ENCODE data around the gene SENP2.
"Not testable (repeated sequence)": the region's sequence is repeated elsewhere in the genome, so short reads cannot be mapped to it uniquely, and the experiment has no call there.

The SENP2 gene

DNA sequence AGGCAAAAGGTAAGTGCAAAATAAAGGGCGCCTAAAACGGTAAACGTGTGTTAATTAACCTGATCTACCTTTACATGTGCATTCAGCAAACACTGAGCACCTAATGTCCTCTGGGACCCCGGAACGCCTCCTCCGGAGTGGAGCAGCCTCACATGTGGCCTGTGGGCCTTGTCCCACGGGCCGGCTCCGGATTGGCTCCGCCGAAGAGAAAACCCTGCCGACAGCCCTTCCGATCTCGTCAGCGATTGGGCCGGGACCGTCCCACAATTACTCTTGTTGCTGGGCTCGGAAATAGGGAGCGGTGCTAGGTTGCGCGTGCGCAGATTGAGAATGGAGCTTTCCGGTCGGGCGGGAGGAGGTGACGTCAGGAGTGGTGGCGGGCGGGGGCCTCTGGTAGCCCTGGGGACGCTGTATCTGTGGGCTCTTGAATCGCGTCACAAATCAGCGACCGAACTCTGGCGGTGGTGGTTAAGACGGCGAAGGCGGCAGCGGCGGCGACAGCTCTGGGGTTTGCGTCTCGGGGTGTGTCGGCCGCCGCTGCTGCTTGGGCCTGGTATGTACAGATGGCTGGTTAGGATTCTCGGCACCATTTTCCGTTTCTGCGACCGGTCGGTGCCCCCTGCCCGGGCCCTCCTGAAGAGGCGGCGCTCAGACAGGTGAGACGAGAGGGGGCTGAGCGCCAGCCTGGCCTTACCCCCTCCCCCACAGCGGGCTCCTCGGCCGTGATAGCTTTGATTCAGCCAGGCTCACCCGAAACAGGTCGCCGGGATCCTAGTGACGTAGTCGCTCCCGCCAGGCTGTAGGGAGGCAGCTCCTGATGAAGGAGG is at the start of gene SENP2:
TSS of gene SENP2 (plus strand) at position 437 of the 827 bp plus-strand sequence. CDS start at position 556, 119 bp downstream.
- peak; percentile 98 for DNase-seq

DNA sequence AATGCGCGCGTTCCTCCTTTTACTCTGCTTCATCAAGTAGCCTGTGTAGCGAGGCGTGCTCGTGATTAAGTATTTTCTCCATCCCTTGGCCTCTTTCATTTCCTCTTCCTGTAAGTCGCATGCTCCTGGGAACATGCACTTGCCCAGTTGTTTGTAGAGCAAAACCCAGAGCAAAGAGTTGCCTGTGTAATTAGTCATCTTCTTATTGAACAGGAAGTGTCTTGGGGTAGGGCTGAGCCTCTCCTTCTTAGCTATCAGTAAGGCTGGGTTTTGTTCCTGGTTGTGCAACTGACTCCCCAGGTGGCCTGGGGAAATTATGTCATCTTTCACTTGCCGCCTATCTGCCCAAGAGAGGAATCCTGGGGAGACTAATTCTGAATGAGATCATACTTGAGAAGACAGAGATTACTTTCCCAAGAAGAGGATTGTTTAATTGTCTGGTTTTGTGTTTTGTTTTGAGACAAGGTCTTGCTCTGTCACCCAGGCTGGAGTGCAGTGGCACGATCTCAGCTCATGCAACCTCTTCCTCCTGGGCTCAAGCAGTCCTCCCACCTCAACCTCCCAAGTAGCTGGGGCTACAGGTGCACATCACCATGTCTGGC is 48.6 kb upstream of the SENP2 start:
- no peak for DNase-seq

DNA sequence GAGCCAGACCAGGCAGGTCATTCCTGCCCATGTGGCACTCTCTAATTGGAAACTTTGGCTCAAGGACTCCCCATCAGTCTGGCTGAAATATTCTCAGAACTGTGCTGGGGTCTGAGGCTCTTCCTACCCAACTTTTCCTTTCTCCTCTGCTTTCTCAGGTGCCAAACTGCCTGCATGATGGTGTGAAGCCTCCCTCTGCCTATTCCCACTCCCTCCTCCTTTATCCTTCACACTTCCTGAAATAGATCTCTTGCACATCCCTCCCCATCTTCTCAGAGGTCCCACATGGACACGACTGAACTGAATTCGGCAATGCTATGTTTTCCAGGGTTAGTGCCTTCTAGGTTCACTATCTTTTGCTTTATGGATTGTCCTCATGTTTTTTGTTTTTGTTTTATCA is 46.2 kb upstream of the SENP2 start:
- no peak for DNase-seq

DNA sequence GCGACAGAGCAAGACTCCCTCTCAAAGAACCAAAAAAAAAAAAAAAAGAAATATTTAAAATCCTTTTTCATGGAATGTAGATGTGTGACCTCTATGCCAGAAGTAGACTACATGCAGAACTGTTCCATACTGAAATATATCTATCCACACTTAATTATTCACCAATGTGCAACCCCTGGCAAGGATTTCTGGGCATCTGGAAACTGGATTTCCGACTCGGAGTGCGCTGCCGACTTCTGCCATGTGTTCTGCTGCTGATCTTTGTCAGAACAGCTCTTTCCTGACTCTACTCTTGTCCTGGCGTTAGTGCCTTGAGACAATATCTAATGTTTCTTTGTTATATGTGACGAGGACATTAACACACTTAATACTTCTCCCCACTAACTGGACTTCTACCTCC is 45.4 kb upstream of the SENP2 start:
- no peak for DNase-seq

DNA sequence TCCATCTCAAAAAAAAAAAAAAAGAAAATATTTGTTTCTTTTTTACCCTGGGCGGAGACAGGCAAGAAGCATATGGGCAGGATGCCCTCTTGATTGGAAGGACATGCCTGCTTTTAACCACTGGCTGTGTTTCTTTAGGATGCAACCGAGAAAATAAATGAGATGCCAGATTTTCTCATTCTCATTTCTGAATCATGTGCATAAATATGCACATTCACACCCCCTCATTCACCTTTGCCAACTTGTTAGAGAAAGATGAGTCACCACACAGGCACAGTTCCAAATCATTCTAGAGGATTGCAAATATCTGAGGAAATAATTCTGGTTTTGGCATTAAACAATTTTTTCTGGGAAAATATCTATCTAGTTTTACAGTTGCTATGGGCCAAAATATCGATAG is 37.0 kb upstream of the SENP2 start:
- no peak for DNase-seq

DNA sequence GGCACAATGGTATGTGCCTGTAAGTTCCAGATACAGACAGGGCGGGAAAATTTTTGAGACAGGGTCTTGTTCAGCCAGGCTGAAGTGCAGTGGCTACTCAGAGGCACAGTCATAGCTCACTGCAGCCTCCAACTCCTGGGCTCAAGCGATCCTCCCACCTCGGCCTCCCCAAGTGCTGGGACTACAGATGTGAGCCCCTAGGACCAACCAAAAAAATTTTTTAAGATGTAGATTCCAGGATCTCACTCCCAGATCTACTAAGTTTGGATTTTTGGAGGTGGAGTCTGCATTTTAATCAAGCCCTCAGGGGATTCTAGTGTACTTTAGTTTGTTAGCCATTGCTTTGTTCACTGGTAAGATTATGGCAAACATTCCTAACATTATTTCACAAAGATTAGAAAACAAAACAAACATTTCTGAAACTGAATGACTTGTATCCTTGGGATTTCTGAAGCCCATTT is 36.4 kb upstream of the SENP2 start:
- DNase-seq = no peak

DNA sequence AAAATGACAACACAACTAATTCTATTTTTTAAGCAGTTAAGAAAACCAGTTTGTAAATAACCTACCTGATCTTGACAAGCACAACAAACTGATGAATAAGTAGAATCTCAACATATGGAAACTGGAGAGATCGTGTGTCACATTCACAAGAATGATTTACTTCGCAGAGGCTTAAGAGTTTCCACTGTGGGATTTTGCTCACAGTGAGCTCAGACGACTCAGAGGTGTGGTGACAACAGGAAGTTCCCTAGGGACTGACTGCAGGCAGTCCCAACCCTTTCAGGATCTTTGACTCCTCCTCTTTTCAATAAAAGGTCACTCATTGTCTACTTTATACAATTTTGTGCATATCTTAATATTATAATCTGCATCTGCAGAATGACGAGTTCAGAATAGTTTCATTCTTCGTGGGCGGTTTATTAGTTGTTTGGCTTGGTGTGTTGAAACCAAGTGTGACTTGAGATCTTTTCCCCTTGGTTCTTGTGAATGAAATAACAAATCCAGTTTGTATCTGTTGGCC is 33.7 kb upstream of the SENP2 start, which contains the start of gene LIPH:
TSS of gene LIPH (minus strand) at position 231 of the 520 bp plus-strand sequence. CDS start at position 114, 117 bp downstream.
- no peak for DNase-seq

DNA sequence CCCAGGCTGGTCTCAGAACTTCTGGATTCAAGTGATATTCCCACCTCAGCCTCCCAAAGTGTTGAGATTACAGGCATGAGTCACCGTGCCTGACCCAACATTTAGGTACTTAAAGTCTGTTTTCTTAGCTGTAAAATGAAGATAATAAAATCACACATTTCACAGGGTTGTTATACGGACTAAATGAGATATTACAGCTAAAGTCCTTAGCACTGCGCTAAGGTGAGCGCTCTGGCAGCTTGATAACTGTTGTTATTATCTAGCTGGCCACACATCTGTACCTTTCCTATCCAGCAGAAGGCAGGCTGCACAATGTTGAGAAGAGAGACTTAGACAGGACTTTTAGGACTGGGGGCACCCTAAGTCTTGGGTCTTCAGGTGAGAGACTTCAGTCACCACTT is 31.0 kb upstream of the SENP2 start:
- DNase-seq = no peak

DNA sequence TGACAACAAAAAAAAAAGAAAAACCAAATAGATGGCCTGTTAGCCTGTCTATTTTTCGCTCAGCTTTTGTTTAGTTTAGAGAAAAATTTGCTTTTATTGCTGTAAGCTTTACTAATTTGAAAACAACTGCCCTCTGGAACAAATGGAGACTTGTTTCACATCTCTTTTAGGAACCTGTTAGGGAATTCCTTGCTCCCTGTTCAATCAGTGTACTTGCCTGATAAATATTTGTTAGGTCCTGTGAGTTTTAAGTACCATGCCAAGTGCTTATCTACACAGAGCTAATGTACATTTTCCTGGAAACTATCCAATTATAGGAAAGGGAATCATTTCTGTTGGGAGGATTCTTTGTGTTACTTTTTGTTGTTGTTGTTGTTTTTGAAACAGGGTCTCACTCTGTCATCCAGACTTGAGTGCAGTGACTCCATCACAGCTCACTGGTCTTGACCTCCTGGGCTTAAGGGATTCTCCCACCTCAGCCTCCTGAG is 30.2 kb upstream of the SENP2 start:
- no peak for DNase-seq

DNA sequence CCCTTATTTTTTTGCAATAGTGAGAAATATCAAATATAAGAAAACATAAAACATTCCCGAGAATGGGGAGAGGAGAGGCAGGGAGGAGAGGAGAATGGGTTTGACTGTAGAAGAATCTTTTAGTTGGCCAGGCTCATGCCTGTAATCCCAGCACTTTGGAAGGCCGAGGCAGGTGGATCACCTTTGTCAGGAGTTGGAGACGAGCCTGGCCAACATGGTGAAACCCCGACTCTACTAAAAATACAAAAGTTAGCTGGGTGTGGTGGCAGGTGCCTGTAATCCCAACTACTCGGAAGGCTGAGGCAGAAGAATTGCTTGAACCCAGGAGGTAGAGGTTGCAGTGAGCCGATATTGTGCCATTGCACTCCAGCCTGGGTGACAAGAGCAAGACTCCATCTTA is 29.5 kb upstream of the SENP2 start:
- DNase-seq = not testable (repeated sequence)

DNA sequence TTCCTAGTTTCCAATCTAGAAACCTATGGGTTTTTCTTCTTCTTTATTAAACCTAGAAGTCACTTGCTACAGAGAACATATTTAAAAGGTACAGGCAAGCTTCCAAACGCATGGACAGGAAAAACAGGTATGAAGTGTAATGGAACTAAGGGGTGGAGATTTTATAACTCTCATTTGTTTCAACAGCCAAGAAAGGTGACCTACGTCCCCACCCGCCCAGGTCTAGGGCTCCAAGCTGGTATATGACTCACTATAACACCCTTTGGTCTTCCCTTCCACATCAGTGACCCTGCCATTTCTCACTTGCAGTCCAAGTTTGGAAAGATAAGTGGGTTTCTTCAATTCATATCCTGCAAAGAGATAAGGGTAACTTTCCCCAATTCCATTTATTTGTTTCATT is 27.7 kb upstream of the SENP2 start:
- DNase-seq = no peak

DNA sequence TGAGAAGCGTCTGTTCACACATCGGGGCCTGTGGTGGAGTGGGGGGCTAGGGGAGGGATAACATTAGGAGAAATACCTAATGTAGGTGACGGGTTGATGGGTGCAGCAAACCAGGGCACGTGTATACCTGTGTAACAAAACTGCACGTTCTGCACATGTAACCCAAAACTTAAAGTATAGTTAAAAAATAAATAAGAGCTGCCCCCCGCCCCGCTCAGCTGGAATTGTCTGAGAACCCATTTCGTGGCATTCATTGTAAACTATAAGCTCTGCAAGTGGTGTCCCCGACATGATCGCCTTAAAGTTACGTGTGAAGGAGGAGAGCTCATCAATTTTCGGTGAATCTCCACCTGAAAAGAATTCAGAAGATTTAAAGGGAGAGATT is 26.4 kb upstream of the SENP2 start:
- no peak for DNase-seq

DNA sequence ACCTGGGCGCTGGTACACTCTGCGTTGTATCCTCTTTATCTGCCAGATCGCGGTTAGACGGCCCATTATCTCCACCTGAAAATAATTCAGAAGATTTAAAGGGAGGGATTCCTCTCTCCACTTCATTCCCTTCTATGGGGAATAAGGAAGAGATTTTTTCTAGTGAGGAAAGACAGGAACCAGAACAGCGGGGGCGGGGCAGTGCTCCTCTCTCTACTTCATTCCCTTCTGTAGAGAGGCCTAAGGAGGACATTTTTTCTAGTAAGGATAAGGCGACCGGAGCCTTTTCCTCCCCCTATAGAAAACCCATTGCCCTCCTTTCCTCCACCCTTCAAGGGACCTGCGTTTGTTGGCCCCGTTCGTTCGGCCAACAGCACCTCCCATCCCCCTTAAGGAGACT is 25.4 kb upstream of the SENP2 start:
- no peak for DNase-seq

DNA sequence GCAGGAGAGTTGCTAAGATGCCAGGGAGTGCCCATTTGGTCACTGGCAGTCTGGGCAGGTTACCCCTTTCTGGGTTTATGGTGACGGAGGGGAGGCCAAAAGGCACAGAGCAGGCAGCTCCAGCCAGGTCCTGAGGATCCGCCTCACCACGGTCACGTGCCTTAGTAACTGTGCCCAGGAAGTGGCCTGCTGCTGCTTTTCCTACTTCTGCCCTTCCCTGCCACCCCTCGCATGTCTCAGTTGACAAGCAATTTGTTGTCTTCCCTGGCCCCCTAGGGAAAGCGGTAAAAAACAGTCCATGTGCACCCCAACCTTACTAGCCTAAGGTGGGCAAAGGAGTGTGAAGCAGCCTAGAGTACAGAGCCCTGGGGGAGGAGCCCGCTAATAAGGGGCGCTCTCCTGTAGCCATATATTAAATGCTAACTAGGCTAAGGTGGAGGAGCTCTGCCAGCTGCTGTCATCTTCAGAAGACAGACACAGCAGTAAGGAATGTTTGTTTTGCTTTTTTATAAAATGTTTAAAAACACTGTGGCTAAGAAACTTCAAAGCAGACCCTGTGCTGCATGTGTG is 24.6 kb upstream of the SENP2 start:
- no peak for DNase-seq

DNA sequence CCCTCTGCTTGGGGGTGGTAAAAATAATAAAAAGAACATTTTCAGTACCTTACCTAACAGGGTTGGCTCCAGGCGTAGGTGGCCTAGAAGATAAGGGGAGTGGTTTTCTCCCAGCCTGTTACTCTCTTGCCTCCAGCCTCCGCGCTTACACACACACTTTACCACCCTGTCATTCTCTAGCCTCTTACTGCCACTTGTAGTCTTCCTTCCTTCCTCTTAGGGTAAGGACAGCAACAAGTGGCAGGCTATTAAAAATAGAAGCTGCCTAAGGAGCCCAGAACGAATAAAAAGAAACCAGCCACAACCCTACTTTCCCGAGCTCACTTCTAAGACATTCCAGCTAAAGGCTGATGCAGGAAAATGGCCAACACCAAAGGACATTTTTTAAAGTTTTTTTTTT is 24.1 kb upstream of the SENP2 start:
- no peak for DNase-seq

DNA sequence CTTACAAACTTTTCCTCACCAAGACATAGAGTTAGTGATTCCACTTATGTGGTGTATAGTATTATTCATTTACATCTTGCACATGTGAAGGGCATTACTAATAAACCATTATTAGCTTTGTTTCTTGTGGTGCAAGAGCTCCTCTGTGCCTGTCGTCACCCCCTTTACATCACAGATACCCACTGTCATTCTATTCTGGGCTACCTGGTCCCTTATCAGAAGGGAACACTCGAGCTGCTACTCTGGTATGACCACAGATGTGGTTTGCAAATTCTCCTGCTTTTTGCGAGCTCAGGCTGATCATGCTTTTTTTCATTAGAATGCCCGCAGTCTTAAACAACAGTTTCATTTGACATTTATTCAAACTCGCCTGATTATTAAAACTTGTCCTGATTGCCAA is 13.9 kb upstream of the SENP2 start:
- DNase-seq = no peak

DNA sequence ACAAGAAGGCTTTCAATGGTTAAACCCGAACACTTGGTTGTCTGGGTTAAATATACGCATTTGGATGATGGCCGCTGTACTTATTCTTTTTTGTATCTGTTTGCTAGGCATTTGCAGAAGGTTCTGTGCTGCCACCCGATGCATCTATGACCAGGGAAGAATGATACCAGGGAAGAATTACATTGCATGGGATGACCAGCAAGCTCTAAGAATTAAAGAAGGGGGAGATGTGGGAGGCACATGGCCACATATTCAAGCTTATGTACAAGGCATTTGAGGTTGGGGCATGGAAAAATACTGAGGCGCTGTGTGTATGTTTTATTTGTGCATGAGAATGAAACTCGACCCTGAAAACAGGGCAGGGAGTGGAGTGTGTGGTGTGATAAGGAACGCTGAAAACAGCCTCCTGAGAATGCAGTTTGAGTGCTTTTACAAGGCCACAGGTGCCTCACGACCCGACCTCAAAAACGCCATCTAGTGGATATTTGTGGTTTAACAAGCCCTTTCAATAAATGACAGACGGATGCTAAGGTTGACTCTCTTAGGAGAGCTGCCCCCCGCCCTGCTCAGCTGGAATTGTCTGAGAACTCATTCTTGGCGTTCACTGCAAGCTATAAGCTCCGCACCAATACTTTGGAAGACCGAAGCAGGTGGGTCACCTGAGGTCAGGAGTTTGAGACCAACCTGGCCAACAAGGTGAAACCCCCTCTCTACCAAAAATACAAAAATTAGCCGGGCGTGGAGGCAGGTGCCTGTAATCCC is 10.8 kb upstream of the SENP2 start:
- peak; percentile 76 to 78 for DNase-seq

DNA sequence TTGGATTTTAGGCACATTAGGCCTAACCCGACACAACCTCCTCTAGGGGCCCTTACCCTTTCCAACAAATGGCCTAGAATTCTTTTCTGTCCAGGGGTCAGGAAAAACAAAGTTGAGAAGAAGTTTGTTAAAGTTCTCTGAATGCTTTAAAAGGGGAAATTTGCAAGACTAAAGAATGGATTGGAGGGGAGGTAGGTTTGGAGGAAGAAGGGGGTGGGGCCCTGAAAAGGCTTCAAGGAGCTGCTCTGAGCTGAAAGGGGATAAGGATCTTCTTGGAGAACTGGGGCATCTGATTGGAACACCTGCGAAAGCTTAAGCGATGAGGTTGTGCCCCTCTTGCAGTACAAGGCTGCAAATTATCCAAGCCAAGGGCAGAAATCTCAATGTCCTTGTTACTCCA is 3.9 kb upstream of the SENP2 start:
- no peak for DNase-seq

DNA sequence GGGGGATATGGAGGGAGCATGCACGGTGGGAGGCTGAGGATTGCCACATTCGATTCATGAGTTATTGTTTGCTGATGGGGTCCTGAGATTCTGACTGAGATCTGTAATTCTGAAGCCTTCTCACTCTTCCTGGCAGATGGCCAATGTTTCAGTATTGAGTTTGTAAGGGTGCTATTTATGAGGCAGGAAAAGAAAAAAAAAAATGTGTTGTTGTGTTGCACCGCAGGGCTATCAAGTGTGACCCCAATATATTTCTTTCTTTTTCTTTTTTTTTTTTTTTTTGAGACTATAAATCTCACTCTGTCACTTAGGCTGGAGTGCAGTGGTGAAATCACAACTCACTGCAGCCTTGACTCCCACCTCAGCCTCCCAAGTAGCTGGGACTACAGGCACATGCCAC is 3.2 kb upstream of the SENP2 start:
- DNase-seq = no peak

DNA sequence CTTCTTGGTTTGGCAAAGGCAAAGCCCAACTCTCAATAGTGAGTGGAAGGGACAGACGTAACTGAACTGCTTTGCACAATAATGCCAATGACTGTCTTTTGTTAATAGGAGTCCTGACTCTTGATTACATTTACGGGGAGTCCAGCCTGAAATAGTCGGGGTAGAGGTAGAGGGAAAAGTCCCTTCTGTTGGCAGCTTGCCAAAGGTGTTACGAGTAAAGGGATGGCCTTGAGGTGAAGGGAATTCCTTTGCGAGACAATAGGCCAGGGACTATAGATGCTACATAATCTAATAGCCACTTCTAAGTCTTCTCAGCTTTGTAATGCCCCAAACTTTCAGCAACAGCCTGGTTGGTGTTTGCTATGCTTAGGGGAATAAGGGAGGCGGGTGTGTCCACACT is 2.2 kb upstream of the SENP2 start:
- DNase-seq = no peak

DNA sequence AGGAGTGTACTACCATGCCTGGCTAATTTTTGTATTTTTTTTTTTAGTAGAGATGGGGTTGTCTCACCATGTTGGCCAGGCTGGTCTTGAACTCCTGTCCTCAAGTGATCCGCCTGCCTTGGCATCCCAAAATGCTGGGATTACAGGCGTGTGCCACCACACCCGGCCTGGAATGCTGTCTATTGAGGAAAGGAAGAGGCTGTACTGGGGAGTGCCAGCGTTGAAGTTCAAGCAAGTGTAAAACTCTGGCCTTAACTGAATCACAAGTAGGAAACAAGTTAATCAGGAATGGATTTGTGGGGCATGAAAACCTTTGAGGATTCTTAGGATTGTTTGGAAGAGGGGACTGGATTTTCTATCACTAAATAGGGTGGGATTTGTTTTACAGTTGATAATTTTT is 1.4 kb upstream of the SENP2 start:
- no peak for DNase-seq

DNA sequence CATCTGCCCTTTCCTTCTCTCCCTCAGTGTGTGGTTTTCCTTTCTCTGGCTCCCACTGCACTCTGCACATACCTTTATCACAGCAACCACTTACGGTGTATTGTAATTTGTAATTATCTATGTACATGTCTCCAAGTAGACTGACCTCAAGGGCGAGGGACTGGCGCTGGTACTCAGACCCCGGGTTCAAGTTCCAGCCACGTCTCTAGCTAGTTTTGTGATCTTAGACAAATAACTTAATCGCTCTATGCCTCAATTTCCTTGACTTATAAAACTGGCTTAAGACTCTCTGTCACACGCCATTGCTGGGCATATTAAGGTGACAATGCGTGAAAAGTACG is 607 bp upstream of the SENP2 start:
- DNase-seq = peak in 1 of 2 experiments; percentile 39

DNA sequence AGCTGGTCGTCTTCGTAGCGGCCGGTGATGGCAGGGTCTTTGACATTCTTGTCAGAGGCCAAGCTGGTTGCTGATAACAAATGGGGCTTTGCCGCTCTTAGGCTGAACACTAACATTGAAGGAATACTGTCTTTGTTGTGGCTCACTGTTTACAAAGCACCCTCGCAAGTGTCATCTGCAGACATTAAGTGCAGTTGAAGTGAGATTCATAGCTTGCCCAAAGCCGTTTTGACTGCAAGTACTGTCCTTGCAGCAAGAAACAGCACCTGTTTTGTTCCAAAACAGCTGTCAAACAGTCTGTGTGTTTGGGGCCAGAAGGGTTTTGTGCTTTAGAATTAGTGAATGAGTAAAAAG is 568 bp downstream of the SENP2 start:
- DNase-seq = no peak

Measured in NCI-H1930 (cell line).